GM12892 (cell line): Measurements from ENCODE around the gene LCMT1.

Experiments used
- DNase-seq: peaks from one replicate; pipeline ENCODE4 v3.0.0; 2011; ENCODE audit not compliant: insufficient read length
- FAIRE-seq: peaks from 2 replicates; lab custom pipeline; 2011; peaks lifted over from hg19 to GRCh38; lab: Jason Lieb, UNC
- POLR2A ChIP-seq: IDR thresholded peaks from 2 replicates; pipeline ENCODE4 v1.6.1; 2011; ENCODE audit warnings: low read depth, low read length, control low read depth
- POLR2AphosphoS5 ChIP-seq: IDR thresholded peaks from 2 replicates; pipeline ENCODE4 v1.6.1; 2011; ENCODE audit warnings: low read depth, low read length, control low read depth
- TAF1 ChIP-seq: IDR thresholded peaks from 2 replicates; pipeline ENCODE4 v1.6.1; 2011; ENCODE audit warnings: low read depth, mild to moderate bottlenecking, control low read depth, low read length, borderline replicate concordance

Gene LCMT1

DNA sequence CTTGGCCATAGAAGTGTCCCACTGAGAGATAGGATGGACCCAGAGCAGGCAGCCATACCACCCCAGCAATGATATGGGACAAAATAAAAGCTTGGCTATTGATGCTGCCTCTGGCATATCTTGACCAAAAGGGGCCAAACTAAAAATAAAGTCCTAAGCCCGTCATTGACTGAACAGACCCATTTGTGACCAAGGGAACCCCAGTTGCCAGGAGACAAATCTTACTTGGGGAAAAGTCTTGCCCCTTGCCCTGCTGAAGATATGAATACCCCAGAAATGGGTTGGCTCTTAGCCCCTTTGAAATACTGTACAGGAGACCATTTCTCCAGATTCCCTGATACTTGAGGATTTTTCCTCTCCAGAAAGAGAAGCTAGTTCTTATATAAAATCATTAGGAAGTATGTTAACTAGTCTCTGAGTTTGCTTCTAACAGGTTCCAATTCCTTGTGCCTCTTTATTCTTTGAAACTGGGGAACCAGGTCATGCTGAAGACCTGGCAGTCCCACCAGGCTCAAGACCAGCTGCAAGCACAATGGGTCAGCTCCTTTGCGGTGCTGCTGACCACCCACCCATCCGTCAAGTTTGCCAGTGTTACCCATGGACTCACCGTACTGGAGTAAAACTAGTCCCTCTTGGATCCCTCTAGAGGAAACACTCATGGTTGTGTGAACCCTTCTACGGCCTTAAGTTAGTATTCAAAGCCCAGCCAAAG, 31.0 kb upstream of the LCMT1 start:
- DNase-seq (no peak), FAIRE-seq (no peak)
- TF ChIP-seq POLR2A = no peak
- TF ChIP-seq TAF1 = no peak
- no peak for TF ChIP-seq POLR2AphosphoS5

DNA sequence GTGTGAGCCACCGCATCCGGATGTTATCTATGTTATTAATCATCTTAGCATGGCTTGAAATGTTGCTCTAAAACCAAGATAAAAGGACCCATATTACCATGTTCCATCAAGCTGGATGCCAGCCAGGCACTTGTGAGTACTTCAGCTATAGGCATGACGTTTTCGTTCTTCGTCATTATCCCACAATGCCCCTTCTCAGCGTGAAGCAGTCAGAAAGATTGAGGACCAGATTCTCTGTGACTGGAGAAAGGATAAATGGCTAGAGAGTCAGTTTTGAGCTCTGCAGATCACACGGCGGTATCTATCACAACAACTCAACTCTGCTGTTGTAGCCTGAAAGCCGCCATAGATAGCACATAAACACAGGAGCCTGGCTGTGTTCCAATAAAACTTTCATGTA, 29.8 kb upstream of the LCMT1 start:
- no peak for DNase-seq
- no peak for TF ChIP-seq POLR2A
- TF ChIP-seq POLR2AphosphoS5 = no peak
- no peak for TF ChIP-seq TAF1
- no peak for FAIRE-seq

DNA sequence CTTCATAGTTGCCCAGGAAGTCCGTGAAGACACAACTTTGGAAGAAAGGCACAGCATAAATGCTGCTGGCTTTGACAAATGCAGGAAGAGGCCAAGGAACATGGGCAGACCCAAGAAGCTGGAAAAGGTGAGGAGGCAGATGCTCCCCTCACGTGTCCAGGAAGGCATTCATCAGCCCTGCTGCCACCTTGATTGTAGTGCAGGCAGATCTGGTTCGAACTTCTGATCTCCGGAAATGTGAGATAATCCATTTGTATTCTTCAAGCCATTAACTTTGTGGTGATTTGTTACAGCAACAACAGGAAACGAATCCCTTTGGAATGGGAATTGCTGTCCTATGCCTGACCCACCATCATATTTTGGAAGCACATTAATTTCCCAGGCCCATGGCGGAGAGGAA, 28.5 kb upstream of the LCMT1 start:
- FAIRE-seq (no peak), DNase-seq (no peak)
- no peak for TF ChIP-seq TAF1
- TF ChIP-seq POLR2AphosphoS5 = no peak
- TF ChIP-seq POLR2A = no peak

DNA sequence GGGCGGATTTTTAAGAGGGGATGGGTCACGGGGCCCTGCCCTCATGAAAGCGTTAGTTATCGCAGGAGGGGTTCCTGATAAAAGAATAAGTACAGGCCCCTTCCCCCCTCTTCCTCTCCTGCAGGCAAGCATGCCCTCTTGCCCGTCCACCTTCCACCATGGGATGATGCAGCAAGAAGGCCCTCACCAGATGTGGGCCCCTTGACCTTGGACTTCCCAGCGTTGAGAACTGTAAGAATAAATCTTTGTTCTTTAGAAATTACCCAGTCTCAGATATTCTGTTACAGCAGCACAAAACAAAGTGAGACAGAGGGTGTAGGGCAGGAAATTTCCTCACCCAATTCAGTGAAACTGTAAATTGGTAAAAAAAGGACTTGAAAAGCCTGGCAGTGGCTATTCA, 27.8 kb upstream of the LCMT1 start:
- no peak for TF ChIP-seq POLR2AphosphoS5
- no peak for TF ChIP-seq POLR2A
- no peak for TF ChIP-seq TAF1
- DNase-seq (no peak), FAIRE-seq (no peak)

DNA sequence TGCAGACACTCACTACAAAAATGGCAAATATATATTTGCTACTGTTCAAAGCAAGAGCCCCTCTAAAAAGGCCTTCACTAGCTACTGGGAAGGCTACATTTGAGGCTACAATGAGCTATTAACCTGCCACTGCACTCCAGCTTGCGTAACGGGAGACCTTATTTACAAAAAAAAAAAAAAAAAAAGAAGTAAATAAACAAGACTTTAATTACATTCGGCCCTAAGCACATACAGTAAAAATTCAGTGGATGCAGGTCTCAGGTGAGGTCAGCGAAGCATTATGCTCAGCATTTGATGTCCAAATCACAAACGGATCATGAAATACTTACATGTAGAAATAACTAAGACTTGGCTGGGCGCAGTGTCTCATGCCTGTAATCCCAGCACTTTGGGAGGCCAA, 26.7 kb upstream of the LCMT1 start:
- TF ChIP-seq TAF1 = no peak
- no peak for TF ChIP-seq POLR2A
- no peak for TF ChIP-seq POLR2AphosphoS5
- DNase-seq (no peak), FAIRE-seq (no peak)

DNA sequence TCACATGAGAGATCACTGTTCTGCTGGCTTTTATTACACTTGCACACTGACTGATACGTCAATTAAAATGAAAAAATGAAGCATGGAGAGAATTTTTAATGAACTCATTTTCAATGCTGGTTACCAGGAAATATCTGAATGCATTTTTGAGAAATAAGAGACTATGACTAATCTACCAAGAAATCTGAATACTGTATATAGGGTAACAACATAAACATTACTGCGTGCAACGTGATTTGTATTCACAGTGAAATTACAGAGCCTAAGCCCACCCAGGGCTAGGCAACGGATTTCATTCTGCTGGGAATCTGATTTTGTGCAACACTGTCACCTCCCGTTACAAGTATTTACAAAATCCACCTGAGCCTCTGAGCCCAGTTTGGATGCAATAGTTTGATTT, 23.8 kb upstream of the LCMT1 start:
- TF ChIP-seq POLR2A (no peak), TAF1 (no peak), POLR2AphosphoS5 (no peak)
- FAIRE-seq (no peak), DNase-seq (no peak)

DNA sequence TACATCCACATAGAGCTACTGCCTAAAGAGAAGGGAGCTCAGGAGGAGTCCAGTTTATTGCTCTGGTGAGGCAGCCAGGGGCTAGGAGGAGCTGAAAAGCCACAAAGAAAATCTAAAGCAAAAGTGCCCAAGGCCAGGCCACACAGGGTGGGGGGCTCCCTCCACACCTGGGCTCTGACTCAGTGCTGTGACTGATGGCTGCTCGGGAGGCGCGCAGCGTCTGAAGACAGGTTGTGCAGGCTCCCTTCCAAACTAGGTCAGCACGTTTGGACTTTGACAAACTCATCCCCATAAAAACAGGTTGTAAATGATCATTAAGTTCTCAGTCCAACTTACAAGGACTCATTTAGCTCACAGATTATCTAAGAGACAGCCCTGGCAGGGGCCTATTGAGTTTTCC, 22.2 kb upstream of the LCMT1 start:
- TF ChIP-seq POLR2A (no peak), TAF1 (no peak), POLR2AphosphoS5 (no peak)
- DNase-seq = no peak
- FAIRE-seq = no peak

DNA sequence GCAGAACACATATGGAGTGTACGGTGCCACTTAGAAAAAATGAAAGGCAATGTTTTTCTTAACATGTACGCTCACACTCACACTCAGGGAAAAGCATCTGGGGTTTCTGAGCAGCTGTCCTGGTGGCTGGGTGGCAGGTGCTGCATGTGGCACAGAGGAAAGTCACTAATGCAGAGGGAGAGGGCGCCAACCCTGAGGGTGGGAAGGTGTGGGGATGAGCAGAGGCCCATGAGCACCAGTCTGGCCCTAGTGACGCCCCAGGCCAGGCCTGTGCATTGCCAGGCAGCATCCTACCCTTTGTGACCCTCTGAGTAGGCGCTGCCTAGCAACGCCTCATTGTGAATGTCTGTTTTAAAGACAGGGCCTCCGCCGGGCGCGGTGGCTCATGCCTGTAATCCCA, 19.1 kb upstream of the LCMT1 start:
- TF ChIP-seq POLR2AphosphoS5 (no peak), TAF1 (no peak), POLR2A (no peak)
- FAIRE-seq = peak; percentile 5
- no peak for DNase-seq

DNA sequence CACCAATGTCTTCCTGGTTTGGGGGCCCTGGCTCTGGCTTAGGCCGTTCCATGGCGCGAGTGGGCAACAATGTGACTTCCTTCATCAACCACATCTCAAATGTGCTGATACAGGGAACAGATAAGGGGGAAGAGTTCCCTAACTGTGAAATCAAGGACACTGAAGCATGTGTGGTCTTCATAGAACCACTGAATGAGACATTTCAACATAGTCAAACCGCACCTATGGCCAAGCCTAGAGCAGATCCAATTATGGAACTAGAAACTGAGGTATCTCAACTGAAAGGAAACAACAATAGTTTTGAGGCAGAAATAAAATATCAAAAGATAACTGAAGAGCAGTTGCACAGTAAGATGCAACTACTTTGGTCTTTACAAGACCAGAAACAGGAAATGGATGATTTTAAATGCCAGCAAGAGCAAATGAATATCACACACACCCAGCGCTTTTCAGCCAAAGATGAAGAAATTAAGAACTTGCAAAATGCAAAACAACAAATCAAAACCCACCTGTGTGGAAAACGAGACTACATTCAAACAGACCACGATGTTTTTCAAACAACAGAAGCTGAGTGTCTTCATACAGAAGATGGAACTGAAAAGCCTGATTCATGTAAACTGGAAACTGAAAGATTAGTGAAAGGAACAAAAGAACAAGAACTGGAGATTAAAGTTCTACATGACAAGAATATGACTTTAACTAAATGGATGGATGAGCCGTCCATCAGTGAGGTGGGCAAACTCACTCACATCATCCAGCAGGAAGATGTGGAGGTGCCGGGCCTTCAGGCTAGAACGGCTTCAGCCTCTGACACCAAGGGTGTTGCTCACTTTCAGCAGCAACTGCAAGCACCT, 18.1 kb upstream of the LCMT1 start:
- no peak for TF ChIP-seq TAF1
- TF ChIP-seq POLR2A = no peak
- no peak for TF ChIP-seq POLR2AphosphoS5
- peak; percentile 76 for FAIRE-seq
- DNase-seq = no peak

DNA sequence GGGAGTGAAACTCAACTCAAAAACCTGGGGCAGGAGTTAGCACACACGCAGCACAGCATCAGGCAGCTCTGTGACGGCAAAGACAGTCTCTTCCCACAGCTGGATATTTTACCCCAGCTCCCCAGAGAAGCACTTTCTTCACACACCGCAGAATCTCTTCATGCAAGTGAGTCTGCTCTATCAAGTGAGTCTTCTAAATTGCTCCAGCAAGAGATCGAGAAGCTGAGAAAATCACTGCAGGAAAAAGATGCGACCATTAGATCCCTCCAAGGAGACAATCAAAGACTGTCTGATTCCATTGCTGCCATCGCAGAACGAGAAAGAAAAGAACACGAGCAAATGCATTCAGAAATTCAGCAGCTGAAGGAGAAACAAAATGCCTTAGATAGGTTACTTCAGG, 16.9 kb upstream of the LCMT1 start:
- no peak for DNase-seq
- FAIRE-seq = no peak
- TF ChIP-seq POLR2A (no peak), POLR2AphosphoS5 (no peak), TAF1 (no peak)

DNA sequence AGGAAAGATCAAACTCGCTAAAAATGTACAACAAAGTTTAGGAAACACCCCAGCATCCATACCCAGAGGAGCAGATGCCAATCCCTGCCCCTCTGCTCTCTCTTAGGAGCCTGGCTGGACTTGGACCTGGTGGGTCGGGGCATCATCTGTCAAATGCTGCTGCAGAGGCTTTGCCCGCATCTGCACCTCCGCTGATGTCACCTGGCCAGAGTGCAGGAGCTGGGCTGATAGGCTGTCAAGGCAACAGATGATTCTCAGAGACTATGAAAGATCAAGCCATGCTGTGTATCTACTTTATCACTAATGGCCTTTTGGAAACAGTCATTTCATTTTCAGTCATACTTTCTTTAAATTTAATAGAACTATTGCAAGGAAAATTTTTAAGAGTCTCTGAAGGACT, 15.9 kb upstream of the LCMT1 start:
- TF ChIP-seq TAF1 (no peak), POLR2AphosphoS5 (no peak), POLR2A (no peak)
- FAIRE-seq = no peak
- no peak for DNase-seq

DNA sequence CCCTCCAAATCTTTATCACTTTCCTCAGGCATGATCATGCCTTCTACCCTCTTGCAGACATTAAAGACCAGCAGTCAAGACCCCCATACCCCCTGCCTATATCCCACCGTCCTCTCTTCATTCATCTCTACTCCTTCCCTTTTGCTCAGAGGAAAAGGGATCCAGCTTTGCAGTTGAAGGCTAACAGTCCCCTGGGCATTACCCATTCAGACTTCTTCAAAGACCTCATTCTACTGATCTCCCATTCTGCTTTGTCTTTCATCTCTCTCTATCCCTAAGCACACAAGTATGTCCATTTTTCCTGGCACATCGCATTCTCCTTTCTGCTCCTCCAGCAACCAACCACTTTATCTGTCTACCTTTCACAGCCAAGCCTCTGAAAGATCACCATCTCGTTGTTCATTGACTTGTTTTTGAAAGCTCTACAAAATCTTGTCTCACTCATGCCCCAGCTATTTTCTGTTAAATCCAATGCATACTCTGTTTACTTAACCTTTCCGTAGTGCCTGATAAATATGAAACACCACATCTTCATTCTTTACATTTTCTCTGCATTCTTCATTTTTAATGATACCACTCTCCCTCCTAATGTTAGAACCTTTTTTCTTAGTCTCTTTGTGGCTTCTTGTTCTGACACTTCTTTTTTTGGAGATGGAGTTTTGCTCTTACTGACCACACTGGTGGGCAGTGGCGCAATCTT, 14.1 kb upstream of the LCMT1 start:
- TF ChIP-seq TAF1 (no peak), POLR2AphosphoS5 (no peak), POLR2A (no peak)
- FAIRE-seq = peak; percentile 24

DNA sequence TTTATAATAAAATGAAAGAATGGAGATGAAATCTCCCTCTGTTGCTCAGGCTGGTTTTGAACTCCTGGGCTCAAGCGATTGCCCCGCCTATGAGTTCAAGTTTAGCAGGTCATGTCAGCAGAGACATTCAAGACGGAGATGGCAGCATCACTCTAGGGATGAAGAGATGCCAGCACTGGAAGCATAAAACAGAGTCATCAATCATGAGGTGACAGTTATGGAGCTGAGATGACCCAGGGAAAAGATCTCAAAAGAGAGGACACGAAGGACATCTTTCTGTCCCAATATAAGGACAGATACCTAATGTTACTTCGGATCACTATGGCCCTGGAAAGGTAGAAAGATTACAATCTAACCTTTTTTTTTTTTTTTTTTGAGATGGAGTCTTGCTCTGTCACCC, 11.0 kb upstream of the LCMT1 start:
- TF ChIP-seq TAF1 = no peak
- FAIRE-seq (no peak), DNase-seq (no peak)

More for the DNA sequence above, 14.1 kb upstream of the LCMT1 start:
- no peak for DNase-seq
